Stimulated activated CD4-positive, alpha-beta T cell treated with anti-CD3 and anti-CD28 coated beads, TNF-alpha, amount 100 ng/mL, for 1 hour (primary cell): ENCODE data around the gene S1PR2.
"Not testable (repeated sequence)": the region's sequence is repeated elsewhere in the genome, so short reads cannot be mapped to it uniquely, and the experiment has no call there.

Experiments
- DNase-seq, 3 donors: peaks; one replicate each; pipeline ENCODE4 v3.0.0-alpha.2; 2020; ENCODE audit warnings: low read depth in 3 of 3, low spot score in 1 of 3

Gene S1PR2

GRCh38 chr19:10254244-10254643, 23.1 kb upstream of the S1PR2 start:
- DNase-seq = no peak

GRCh38 chr19:10252707-10253106, 21.6 kb upstream of the S1PR2 start:
- no peak for DNase-seq

GRCh38 chr19:10251792-10252694, 20.9 kb upstream of the S1PR2 start, which contains the start of gene MRPL4:
MRPL4 (plus strand) TSS chr19:10252214; CDS start chr19:10252254, 40 bp downstream.
- peak; percentile 83 to 87 (median 85) for DNase-seq

GRCh38 chr19:10246511-10246910, 15.4 kb upstream of the S1PR2 start:
- DNase-seq = no peak

- no peak for DNase-seq
Observed at GRCh38 chr19:10245189-10245939, 14.2 kb upstream of the S1PR2 start.

- no peak for DNase-seq
Observed at GRCh38 chr19:10243606-10244005, 12.5 kb upstream of the S1PR2 start.

GRCh38 chr19:10241826-10242449, 10.8 kb upstream of the S1PR2 start:
- not testable (repeated sequence) for DNase-seq

- DNase-seq = no peak
Observed at GRCh38 chr19:10238172-10238783, 7.1 kb upstream of the S1PR2 start.

- no peak for DNase-seq
Observed at GRCh38 chr19:10237702-10238101, 6.6 kb upstream of the S1PR2 start.

GRCh38 chr19:10235409-10235808, 4.3 kb upstream of the S1PR2 start:
- not testable (repeated sequence) for DNase-seq

GRCh38 chr19:10235003-10235402, 3.9 kb upstream of the S1PR2 start:
- no peak for DNase-seq

GRCh38 chr19:10233946-10234345, 2.8 kb upstream of the S1PR2 start:
- DNase-seq = no peak

- no peak for DNase-seq
Observed at GRCh38 chr19:10231612-10232228, 589 bp upstream of the S1PR2 start.

- peak; percentile 45 to 59 (median 49) for DNase-seq
Observed at GRCh38 chr19:10230173-10230860, 814 bp downstream of the S1PR2 start.

GRCh38 chr19:10228920-10229319, 2.2 kb downstream of the S1PR2 start:
- DNase-seq = no peak

- no peak for DNase-seq
Observed at GRCh38 chr19:10228393-10228792, 2.7 kb downstream of the S1PR2 start.

- no peak for DNase-seq
Observed at GRCh38 chr19:10227026-10227971, 3.8 kb downstream of the S1PR2 start.

- DNase-seq = no peak
Observed at GRCh38 chr19:10226376-10227025, 4.6 kb downstream of the S1PR2 start.

- DNase-seq = no peak
Observed at GRCh38 chr19:10226021-10226375, 5.1 kb downstream of the S1PR2 start.
